NCI-H748 (cell line): Measurements from ENCODE around the gene DUSP6.

ENCODE experiments used
- DNase-seq: peaks from one replicate; lab custom pipeline; 2025; ENCODE audit not compliant: unreplicated experiment; lab: John Stamatoyannopoulos, UW

Gene DUSP6

GRCh38 chr12:89376202-89376529 lies 23.9 kb upstream of the DUSP6 start:
- DNase-seq = no peak

- DNase-seq = no peak
Observed at GRCh38 chr12:89373763-89374572, 21.7 kb upstream of the DUSP6 start.

- DNase-seq = no peak
Observed at GRCh38 chr12:89372584-89373370, 20.5 kb upstream of the DUSP6 start.

- no peak for DNase-seq
Observed at GRCh38 chr12:89370850-89371249, 18.5 kb upstream of the DUSP6 start.

- no peak for DNase-seq
Observed at GRCh38 chr12:89370421-89370831, 18.1 kb upstream of the DUSP6 start.

- no peak for DNase-seq
Observed at GRCh38 chr12:89369166-89369565, 16.9 kb upstream of the DUSP6 start.

DNA sequence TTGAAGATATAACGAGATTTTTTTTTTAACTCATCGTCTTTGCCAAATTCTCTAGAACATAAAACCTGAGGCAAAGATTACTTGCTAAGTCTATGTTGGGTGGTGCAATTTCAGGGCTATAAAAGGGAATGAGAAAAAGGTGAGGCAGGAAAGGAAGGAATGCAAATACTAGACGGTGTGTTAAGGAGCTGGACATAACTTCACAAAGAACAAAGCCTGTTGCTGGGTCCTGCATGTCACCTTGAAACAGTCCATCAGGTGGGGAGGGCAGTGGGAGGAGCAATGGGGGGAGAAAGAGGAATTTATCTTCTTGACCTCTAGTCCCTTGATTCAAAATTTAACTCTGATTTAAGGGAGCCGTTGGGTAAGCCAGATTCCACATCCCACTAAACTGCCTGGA lies 16.1 kb upstream of the DUSP6 start:
- DNase-seq = no peak

DNA sequence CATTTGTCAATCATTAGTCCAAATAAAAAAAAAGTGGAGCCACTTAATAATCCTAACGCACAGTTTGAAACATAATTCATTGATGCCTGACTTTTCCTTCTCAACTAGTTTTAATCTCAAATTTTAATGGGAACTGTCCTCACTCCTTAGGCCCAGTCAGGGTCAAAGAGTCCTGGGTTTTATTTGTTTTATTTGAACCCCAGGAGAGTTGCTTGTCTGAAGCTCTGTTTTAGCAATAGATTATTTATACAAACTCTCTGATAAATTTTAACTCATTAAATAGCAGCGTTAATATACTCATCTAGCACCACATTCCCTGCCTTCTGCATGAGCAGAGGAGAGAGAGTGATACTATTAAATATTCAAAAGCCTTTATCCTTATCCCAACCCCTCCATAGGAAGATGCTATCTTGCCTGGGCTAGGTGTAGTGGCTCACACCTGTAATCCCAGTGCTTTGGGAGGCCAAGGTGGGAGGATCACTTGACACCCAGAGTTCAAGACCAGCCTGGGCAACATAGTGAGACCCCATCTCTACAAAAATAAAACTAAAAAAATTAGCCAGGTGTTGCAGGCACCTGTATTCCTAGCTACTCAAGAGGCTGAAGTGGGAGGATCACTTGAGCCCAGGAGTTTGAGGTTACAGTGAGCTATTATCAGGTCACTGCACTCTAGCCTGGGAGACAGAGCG lies 14.5 kb upstream of the DUSP6 start:
- no peak for DNase-seq

- DNase-seq = no peak
Observed at GRCh38 chr12:89364631-89365030, 12.3 kb upstream of the DUSP6 start.

- no peak for DNase-seq
Observed at GRCh38 chr12:89364058-89364457, 11.8 kb upstream of the DUSP6 start.

- no peak for DNase-seq
Observed at GRCh38 chr12:89363582-89363981, 11.3 kb upstream of the DUSP6 start.

DNA sequence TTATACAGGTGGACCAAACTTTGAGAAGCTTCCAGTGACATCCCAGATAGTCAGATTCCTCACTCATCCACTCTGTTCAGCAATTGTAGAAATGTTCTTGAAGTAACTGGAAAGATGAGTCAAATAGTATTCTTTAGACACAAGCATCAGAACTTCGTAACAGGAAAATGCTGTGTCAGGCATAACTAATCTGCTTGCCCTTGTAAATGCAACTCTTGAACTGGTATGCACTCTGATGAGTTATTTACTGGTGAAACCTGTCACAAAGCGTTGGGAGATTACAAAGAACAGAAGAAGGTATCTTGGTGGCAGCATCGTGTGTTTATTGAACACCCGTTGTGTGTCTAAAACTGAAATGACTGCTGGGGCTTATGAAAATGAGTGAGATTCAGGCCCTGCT lies 10.8 kb upstream of the DUSP6 start:
- DNase-seq = no peak

- no peak for DNase-seq
Observed at GRCh38 chr12:89359615-89360014, 7.3 kb upstream of the DUSP6 start.

- no peak for DNase-seq
Observed at GRCh38 chr12:89358805-89359204, 6.5 kb upstream of the DUSP6 start.

DNA sequence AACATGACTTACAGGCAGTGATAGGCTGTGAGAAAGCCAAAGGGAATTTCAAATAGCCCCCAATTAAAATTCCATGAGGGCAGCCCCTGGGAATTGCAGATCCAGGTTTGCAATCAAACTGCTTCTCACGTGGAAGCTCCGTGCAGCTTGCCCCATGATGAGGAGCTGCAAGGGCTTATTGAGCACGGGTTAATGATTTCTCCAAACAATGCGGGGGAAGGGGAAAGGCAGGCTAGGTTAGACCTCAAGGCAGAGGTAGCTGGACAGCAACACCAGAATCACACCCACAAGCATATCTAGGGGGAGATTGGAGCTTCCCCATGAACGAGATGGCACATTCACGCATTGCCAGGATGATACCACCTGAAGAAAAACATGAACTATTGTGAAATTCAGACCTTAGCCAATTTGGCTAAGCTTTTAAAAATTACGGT lies 5.0 kb upstream of the DUSP6 start:
- no peak for DNase-seq

GRCh38 chr12:89356069-89356665 lies 3.9 kb upstream of the DUSP6 start:
- DNase-seq = no peak

- DNase-seq = no peak
Observed at GRCh38 chr12:89355243-89356068, 3.2 kb upstream of the DUSP6 start.

GRCh38 chr12:89354612-89355067 lies 2.3 kb upstream of the DUSP6 start:
- peak; percentile 63 for DNase-seq

DNA sequence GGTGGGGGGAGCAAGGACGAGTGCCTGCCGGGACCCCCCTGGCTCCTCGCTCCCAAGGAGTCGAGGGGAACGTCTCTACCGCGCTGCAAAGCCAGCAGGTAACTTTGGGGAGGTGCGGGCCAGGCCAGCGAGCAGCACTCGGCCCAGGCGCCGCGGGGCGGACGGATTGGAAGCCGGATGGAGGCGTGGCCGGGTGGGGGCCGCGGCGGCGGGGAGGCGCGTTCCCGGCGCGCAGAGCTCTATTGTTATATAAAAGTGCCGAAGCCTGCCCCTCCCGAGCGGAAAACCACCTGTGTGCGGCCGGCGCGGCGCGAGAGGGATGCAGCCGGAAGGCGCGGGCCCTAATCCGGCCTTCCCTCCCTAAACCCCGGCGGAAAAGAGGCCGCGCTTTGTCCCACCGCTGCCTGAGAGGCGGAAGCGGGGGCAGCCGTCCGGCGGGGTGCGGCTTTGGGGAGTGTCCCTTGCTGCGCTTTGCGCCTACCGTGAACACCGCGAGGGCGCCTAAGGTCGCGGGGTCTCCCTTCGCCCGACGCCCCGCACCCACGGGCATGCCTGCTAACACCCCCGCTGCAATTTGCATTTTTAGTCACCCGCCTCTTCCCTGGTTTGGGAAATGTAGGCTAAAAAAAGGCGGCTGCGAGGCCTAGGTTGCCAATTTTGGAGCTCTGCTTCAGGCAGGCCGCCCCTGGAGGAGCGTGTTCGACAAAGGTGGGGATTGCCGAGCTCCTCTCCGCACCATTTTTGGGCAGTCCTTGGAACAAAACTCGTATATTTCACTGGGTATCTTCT lies 1.7 kb upstream of the DUSP6 start:
- DNase-seq = peak; percentile 80
